ENCODE results near the gene NIBAN1. TPM values are rescaled to one million over a fixed set of nuclear protein-coding genes. Genes with fewer than 3 reads are reported as not detected.

NIBAN1 gene
- total RNA-seq, 1 experiment from 2014 or later, result 6.7 TPM

DNA sequence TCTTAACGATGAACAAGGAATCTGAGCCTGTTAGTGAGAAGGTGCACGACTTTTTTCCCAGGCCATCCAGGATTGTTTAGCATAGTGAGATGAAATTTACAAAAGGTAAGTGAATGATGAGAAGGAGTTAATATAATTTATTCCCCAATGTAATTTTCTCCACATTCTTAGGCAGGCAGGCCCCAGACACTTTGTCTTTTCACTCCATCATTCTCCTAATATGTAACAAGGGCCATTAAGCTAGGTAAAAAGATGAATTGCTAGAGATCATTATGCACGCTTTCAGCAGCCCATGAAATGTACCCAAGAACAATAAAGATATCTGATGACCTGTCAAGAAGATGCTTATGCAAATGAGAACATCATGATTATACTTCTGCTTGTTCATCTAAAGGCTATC lies 24.1 kb downstream of the NIBAN1 start:
- DNase-seq (ENCODE audit: low read depth, low spot score) (no peak), ATAC-seq (no peak)
- ChIA-PET CTCF (no interaction called here), POLR2A (interaction anchor here (0.6 kb wide), 1 partner anchor 14 kb away, joined by 5 read pairs; no protein-coding TSS in a partner anchor)
- TF ChIP-seq TCF7L2 (IDR thresholded peaks at IDR 0.05; ENCODE audit: low read depth, low read length) (no peak), SIN3A (IDR thresholded peaks at IDR 0.05; ENCODE audit: borderline replicate concordance, insufficient read depth, low read depth, low read length) (no peak), POLR2AphosphoS5 (IDR thresholded peaks at IDR 0.05; ENCODE audit: low read depth, low read length) (no peak)
- TF ChIP-seq, protein P1, sequence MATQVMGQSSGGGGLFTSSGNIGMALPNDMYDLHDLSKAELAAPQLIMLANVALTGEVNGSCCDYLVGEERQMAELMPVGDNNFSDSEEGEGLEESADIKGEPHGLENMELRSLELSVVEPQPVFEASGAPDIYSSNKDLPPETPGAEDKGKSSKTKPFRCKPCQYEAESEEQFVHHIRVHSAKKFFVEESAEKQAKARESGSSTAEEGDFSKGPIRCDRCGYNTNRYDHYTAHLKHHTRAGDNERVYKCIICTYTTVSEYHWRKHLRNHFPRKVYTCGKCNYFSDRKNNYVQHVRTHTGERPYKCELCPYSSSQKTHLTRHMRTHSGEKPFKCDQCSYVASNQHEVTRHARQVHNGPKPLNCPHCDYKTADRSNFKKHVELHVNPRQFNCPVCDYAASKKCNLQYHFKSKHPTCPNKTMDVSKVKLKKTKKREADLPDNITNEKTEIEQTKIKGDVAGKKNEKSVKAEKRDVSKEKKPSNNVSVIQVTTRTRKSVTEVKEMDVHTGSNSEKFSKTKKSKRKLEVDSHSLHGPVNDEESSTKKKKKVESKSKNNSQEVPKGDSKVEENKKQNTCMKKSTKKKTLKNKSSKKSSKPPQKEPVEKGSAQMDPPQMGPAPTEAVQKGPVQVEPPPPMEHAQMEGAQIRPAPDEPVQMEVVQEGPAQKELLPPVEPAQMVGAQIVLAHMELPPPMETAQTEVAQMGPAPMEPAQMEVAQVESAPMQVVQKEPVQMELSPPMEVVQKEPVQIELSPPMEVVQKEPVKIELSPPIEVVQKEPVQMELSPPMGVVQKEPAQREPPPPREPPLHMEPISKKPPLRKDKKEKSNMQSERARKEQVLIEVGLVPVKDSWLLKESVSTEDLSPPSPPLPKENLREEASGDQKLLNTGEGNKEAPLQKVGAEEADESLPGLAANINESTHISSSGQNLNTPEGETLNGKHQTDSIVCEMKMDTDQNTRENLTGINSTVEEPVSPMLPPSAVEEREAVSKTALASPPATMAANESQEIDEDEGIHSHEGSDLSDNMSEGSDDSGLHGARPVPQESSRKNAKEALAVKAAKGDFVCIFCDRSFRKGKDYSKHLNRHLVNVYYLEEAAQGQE (IDR thresholded peaks at IDR 0.05; ENCODE audit: insufficient read depth in 1 of 2, low read depth in 2 of 2, low read length in 1 of 2), result no peak
- TF ChIP-seq, protein P2, sequence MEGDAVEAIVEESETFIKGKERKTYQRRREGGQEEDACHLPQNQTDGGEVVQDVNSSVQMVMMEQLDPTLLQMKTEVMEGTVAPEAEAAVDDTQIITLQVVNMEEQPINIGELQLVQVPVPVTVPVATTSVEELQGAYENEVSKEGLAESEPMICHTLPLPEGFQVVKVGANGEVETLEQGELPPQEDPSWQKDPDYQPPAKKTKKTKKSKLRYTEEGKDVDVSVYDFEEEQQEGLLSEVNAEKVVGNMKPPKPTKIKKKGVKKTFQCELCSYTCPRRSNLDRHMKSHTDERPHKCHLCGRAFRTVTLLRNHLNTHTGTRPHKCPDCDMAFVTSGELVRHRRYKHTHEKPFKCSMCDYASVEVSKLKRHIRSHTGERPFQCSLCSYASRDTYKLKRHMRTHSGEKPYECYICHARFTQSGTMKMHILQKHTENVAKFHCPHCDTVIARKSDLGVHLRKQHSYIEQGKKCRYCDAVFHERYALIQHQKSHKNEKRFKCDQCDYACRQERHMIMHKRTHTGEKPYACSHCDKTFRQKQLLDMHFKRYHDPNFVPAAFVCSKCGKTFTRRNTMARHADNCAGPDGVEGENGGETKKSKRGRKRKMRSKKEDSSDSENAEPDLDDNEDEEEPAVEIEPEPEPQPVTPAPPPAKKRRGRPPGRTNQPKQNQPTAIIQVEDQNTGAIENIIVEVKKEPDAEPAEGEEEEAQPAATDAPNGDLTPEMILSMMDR (IDR thresholded peaks at IDR 0.05), result no peak
- intact Hi-C loops (cut with micrococcal nuclease; ENCODE audit: unreplicated experiment), result no loop called here
- no peaks in the 10 kb centered on the region for H3K36me3 ChIP-seq (ENCODE audit: control insufficient read depth, insufficient read depth, low read length)
- no peaks in the 10 kb centered on the region for H3K27me3 ChIP-seq (ENCODE audit: control insufficient read depth, insufficient read depth, low read length)
- in situ Hi-C loops (cut with HindIII; ENCODE audit: low pct_unique_long_range_greater_than_20kb, low sequenced_read_pairs), result no loop called here
- H3K27ac ChIP-seq (ENCODE audit: low read length), result no peak overlapping the region
- H3K4me3 ChIP-seq (ENCODE audit: low read depth in 2 of 2, low read length in 2 of 2), result no peak overlapping the region
- H3K4me1 ChIP-seq (ENCODE audit: control insufficient read depth, insufficient read depth, low read length), result no peaks in the 10 kb centered on the region
- no peaks in the 10 kb centered on the region for H3K9me3 ChIP-seq (ENCODE audit: control insufficient read depth, insufficient read depth, low read depth, low read length)
- BruUV-seq (replicated peaks), result no TSS peak

DNA sequence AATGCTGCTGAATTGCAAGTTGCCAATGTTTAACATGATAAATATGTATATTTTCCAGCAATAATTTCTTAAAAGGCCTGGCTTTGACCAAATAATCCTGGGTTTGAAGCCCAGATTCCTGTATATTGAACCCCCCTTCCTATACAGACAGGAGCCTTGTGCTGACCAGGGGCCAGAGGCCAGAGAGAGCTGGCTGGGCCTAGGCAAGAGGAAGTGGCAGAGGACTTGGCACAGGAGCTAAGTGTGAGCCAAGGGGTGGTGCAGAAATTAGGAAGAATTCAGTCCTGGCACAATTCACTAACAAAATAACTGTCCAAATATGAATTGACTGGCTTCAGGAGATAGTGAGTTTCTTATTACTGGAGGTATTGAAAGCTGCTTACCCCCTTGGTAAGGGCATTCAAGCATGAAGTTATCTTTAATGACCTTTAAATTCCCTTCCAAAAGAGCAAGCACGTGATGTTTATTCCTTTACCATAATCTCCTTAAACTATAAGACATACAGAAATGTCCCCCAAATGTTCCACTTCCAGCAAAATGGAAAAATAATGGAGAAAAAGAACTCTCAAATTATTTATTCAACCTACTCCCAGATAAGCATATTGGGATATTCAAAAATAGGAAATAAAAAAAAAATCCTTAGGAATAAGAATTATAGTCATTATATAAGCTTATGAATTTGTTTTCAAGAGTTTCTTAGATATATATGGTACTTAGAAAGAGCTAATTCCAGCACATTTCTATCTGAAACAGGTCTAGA lies 26.6 kb downstream of the NIBAN1 start:
- TF ChIP-seq, protein P1 (IDR thresholded peaks at IDR 0.05; ENCODE audit: insufficient read depth in 1 of 2, low read depth in 2 of 2, low read length in 1 of 2), result no peak
- TF ChIP-seq, protein P2 (IDR thresholded peaks at IDR 0.05), result no peak
- TF ChIP-seq SIN3A (IDR thresholded peaks at IDR 0.05; ENCODE audit: borderline replicate concordance, insufficient read depth, low read depth, low read length) (no peak), TCF7L2 (IDR thresholded peaks at IDR 0.05; ENCODE audit: low read depth, low read length) (no peak), POLR2AphosphoS5 (IDR thresholded peaks at IDR 0.05; ENCODE audit: low read depth, low read length) (no peak)
- BruUV-seq (replicated peaks), result no TSS peak
- DNase-seq (ENCODE audit: low read depth, low spot score), result no peak
- Histone ChIP-seq H3K9me3 (ENCODE audit: control insufficient read depth, insufficient read depth, low read depth, low read length) (no peaks in the 10 kb centered on the region), H3K36me3 (ENCODE audit: control insufficient read depth, insufficient read depth, low read length) (no peaks in the 10 kb centered on the region), H3K27me3 (ENCODE audit: control insufficient read depth, insufficient read depth, low read length) (no peaks in the 10 kb centered on the region), H3K4me1 (ENCODE audit: control insufficient read depth, insufficient read depth, low read length) (no peaks in the 10 kb centered on the region), H3K27ac (ENCODE audit: low read length) (no peak overlapping the region), H3K4me3 (ENCODE audit: low read depth in 2 of 2, low read length in 2 of 2) (no peak overlapping the region)
- intact Hi-C loops (cut with micrococcal nuclease; ENCODE audit: unreplicated experiment), result no loop called here
- in situ Hi-C loops (cut with HindIII; ENCODE audit: low pct_unique_long_range_greater_than_20kb, low sequenced_read_pairs), result no loop called here
- no peak for ATAC-seq
- ChIA-PET CTCF (no interaction called here), POLR2A (interaction anchor here (0.6 kb wide), 1 partner anchor 16 kb away, joined by 5 read pairs; no protein-coding TSS in a partner anchor)

Data from Panc1 (cell line).